ENCODE data around the gene NDUFA11. TPM values are rescaled to one million over a fixed set of nuclear protein-coding genes. Genes with fewer than 3 reads are reported as not detected.

Gene NDUFA11
- total and polyA plus RNA-seq, 5 donors from 2014 or later, result 120 to 499 (median 444) TPM

- ATAC-seq (ENCODE audit: low read depth in 2 of 2) (no peak), DNase-seq (no peak)
- Mint-ChIP-seq H3K4me1 (no peaks in the 10 kb centered on the region), H3K4me3 (no peak overlapping the region), H3K36me3 (no peaks in the 10 kb centered on the region), H3K9me3 (peaks cover 0 to 2% (median 0%) of the 10 kb centered on the region in 7 donors), H3K27ac (peak overlapping the region in 1 of 3 donors; percentile 79), H3K27me3 (no peaks in the 10 kb centered on the region)
- Histone ChIP-seq H3K4me1 (ENCODE audit: control insufficient read depth, insufficient read depth, low read length, poor library complexity, severe bottlenecking) (no peaks in the 10 kb centered on the region), H3K27ac (ENCODE audit: insufficient read depth, low read length, poor library complexity, severe bottlenecking) (no peak overlapping the region), H3K9me3 (ENCODE audit: control insufficient read depth in 2 of 2, low read length in 2 of 2) (no peaks in the 10 kb centered on the region), H3K4me3 (ENCODE audit: low read depth, low read length) (no peak overlapping the region), H3K27me3 (ENCODE audit: control insufficient read depth, insufficient read depth, low read length) (no peaks in the 10 kb centered on the region), H3K36me3 (ENCODE audit: control insufficient read depth, insufficient read depth, low read length) (no peaks in the 10 kb centered on the region)
These were observed 36.1 kb downstream of the NDUFA11 start for GRCh38 chr19:5867201-5868136.

- Histone ChIP-seq H3K4me1 (ENCODE audit: control insufficient read depth, insufficient read depth, low read length, poor library complexity, severe bottlenecking) (no peaks in the 10 kb centered on the region), H3K4me3 (ENCODE audit: low read depth, low read length) (no peak overlapping the region), H3K36me3 (ENCODE audit: control insufficient read depth, insufficient read depth, low read length) (no peaks in the 10 kb centered on the region), H3K27ac (ENCODE audit: insufficient read depth, low read length, poor library complexity, severe bottlenecking) (no peak overlapping the region), H3K9me3 (ENCODE audit: control insufficient read depth in 2 of 2, low read length in 2 of 2) (no peaks in the 10 kb centered on the region), H3K27me3 (ENCODE audit: control insufficient read depth, insufficient read depth, low read length) (no peaks in the 10 kb centered on the region)
- Mint-ChIP-seq H3K36me3 (no peaks in the 10 kb centered on the region), H3K9me3 (peaks cover 0 to 2% (median 0%) of the 10 kb centered on the region in 7 donors), H3K27me3 (no peaks in the 10 kb centered on the region), H3K27ac (no peak overlapping the region), H3K4me3 (no peak overlapping the region), H3K4me1 (peaks cover 0 to 2% (median 0%) of the 10 kb centered on the region in 4 donors)
- DNase-seq, result no peak
- no peak for ATAC-seq (ENCODE audit: low read depth in 2 of 2)
These were observed 37.8 kb downstream of the NDUFA11 start for GRCh38 chr19:5865772-5866171.

GRCh38 chr19:5864725-5865486 is 38.7 kb downstream of the NDUFA11 start:
- no peaks in the 10 kb centered on the region for H3K4me1 ChIP-seq (ENCODE audit: control insufficient read depth, insufficient read depth, low read length, poor library complexity, severe bottlenecking)
- H3K36me3 ChIP-seq (ENCODE audit: control insufficient read depth, insufficient read depth, low read length), result no peaks in the 10 kb centered on the region
- no peak overlapping the region for H3K27ac Mint-ChIP-seq
- no peaks in the 10 kb centered on the region for H3K27me3 ChIP-seq (ENCODE audit: control insufficient read depth, insufficient read depth, low read length)
- H3K9me3 ChIP-seq (ENCODE audit: control insufficient read depth in 2 of 2, low read length in 2 of 2), result no peaks in the 10 kb centered on the region
- no peak overlapping the region for H3K4me3 ChIP-seq (ENCODE audit: low read depth, low read length)
- no peak overlapping the region for H3K4me3 Mint-ChIP-seq
- ATAC-seq (ENCODE audit: low read depth in 2 of 2) (no peak), DNase-seq (no peak)
- no peaks in the 10 kb centered on the region for H3K36me3 Mint-ChIP-seq
- peaks cover 0 to 2% (median 0%) of the 10 kb centered on the region in 4 donors for H3K4me1 Mint-ChIP-seq
- no peak overlapping the region for H3K27ac ChIP-seq (ENCODE audit: insufficient read depth, low read length, poor library complexity, severe bottlenecking)
- H3K27me3 Mint-ChIP-seq, result peaks cover 6% of the 10 kb centered on the region
- peaks cover 0 to 2% (median 0%) of the 10 kb centered on the region in 7 donors for H3K9me3 Mint-ChIP-seq

GRCh38 chr19:5864013-5864720 is 39.4 kb downstream of the NDUFA11 start:
- ATAC-seq (ENCODE audit: low read depth in 2 of 2) (no peak), DNase-seq (no peak)
- Histone ChIP-seq H3K4me3 (ENCODE audit: low read depth, low read length) (no peak overlapping the region), H3K4me1 (ENCODE audit: control insufficient read depth, insufficient read depth, low read length, poor library complexity, severe bottlenecking) (no peaks in the 10 kb centered on the region), H3K36me3 (ENCODE audit: control insufficient read depth, insufficient read depth, low read length) (no peaks in the 10 kb centered on the region), H3K27ac (ENCODE audit: insufficient read depth, low read length, poor library complexity, severe bottlenecking) (no peak overlapping the region), H3K27me3 (ENCODE audit: control insufficient read depth, insufficient read depth, low read length) (no peaks in the 10 kb centered on the region), H3K9me3 (ENCODE audit: control insufficient read depth in 2 of 2, low read length in 2 of 2) (no peaks in the 10 kb centered on the region)
- Mint-ChIP-seq H3K9me3 (peaks cover 0 to 2% (median 0%) of the 10 kb centered on the region in 7 donors), H3K27me3 (peaks cover 6% of the 10 kb centered on the region), H3K4me1 (peaks cover 0 to 2% (median 0%) of the 10 kb centered on the region in 4 donors), H3K4me3 (no peak overlapping the region), H3K27ac (no peak overlapping the region), H3K36me3 (no peaks in the 10 kb centered on the region)

GRCh38 chr19:5863030-5863665 is 40.4 kb downstream of the NDUFA11 start:
- DNase-seq (no peak), ATAC-seq (ENCODE audit: low read depth in 2 of 2) (no peak)
- Histone ChIP-seq H3K4me3 (ENCODE audit: low read depth, low read length) (no peak overlapping the region), H3K27ac (ENCODE audit: insufficient read depth, low read length, poor library complexity, severe bottlenecking) (no peak overlapping the region), H3K4me1 (ENCODE audit: control insufficient read depth, insufficient read depth, low read length, poor library complexity, severe bottlenecking) (no peaks in the 10 kb centered on the region), H3K27me3 (ENCODE audit: control insufficient read depth, insufficient read depth, low read length) (no peaks in the 10 kb centered on the region), H3K36me3 (ENCODE audit: control insufficient read depth, insufficient read depth, low read length) (no peaks in the 10 kb centered on the region), H3K9me3 (ENCODE audit: control insufficient read depth in 2 of 2, low read length in 2 of 2) (no peaks in the 10 kb centered on the region)
- H3K4me3 Mint-ChIP-seq, result no peak overlapping the region
- H3K36me3 Mint-ChIP-seq, result no peaks in the 10 kb centered on the region
- peaks cover 6% of the 10 kb centered on the region for H3K27me3 Mint-ChIP-seq
- peaks cover 0 to 2% (median 0%) of the 10 kb centered on the region in 4 donors for H3K4me1 Mint-ChIP-seq
- H3K9me3 Mint-ChIP-seq, result peaks cover 0 to 2% (median 0%) of the 10 kb centered on the region in 7 donors
- H3K27ac Mint-ChIP-seq, result no peak overlapping the region

- Histone ChIP-seq H3K36me3 (ENCODE audit: control insufficient read depth, insufficient read depth, low read length) (no peaks in the 10 kb centered on the region), H3K4me3 (ENCODE audit: low read depth, low read length) (no peak overlapping the region), H3K27me3 (ENCODE audit: control insufficient read depth, insufficient read depth, low read length) (no peaks in the 10 kb centered on the region), H3K9me3 (ENCODE audit: control insufficient read depth in 2 of 2, low read length in 2 of 2) (no peaks in the 10 kb centered on the region), H3K27ac (ENCODE audit: insufficient read depth, low read length, poor library complexity, severe bottlenecking) (no peak overlapping the region), H3K4me1 (ENCODE audit: control insufficient read depth, insufficient read depth, low read length, poor library complexity, severe bottlenecking) (no peaks in the 10 kb centered on the region)
- peaks cover 6% of the 10 kb centered on the region for H3K27me3 Mint-ChIP-seq
- ATAC-seq (ENCODE audit: low read depth in 2 of 2), result no peak
- H3K4me3 Mint-ChIP-seq, result no peak overlapping the region
- no peak overlapping the region for H3K27ac Mint-ChIP-seq
- no peaks in the 10 kb centered on the region for H3K36me3 Mint-ChIP-seq
- H3K4me1 Mint-ChIP-seq, result peaks cover 0 to 2% (median 0%) of the 10 kb centered on the region in 4 donors
- no peaks in the 10 kb centered on the region for H3K9me3 Mint-ChIP-seq
- DNase-seq, result no peak
These were observed 46.1 kb downstream of the NDUFA11 start for GRCh38 chr19:5857203-5858081.
